Adrenal gland (tissue), 5 donors: ENCODE data around the gene NLRC3.

Experiments
- CTCF ChIP-seq, 6 experiments: fragments of 450-650 bp in 4 of 6; fragments of 200-600 bp in 2 of 6; sonication (generic) in 1 of 6; IDR thresholded peaks; 1 replicate in 5 of 6; 2 replicates in 1 of 6; pipeline versions ENCODE4 v1.5.1 to v1.8.0; 2016 to 2021; ENCODE audit warnings: antibody characterized with exemption in 6 of 6, mild to moderate bottlenecking in 2 of 6, moderate library complexity in 1 of 6
- POLR2A ChIP-seq, 2 donors: fragments of 450-650 bp; IDR thresholded peaks; one replicate each; pipeline ENCODE4 v1.6.1; 2017; ENCODE audit warnings: antibody characterized with exemption in 2 of 2, mild to moderate bottlenecking in 2 of 2, moderate library complexity in 1 of 2
- donor health status: DM: no; HTN: no; CAD: no.

GRCh38 chr16:3562914-3563480 is 14.2 kb downstream of the NLRC3 start:
- TF ChIP-seq CTCF (IDR thresholded peaks at IDR 0.05) (no peak), POLR2A (IDR thresholded peaks at IDR 0.05) (no peak)
